Measurements from ENCODE around the gene UFD1. TPM values are rescaled to one million over a fixed set of nuclear protein-coding genes. Genes with fewer than 3 reads are reported as not detected.

UFD1 gene
- total RNA-seq, 2 experiments from 2014 or later, result 88.1 to 90.1 TPM

GRCh38 chr22:19478045-19478900 is 720 bp downstream of the UFD1 start:
- POLR2A ChIA-PET, result interaction anchor here (0.5 to 1.4 kb wide), 3 partner anchors 48 to 581 kb away, joined by 3 to 6 read pairs (median 4); partner anchors contain the start of gene SLC25A1
- CTCF ChIA-PET, result interaction anchor here (1.2 to 2.1 kb wide), 3 partner anchors 20 to 152 kb away, joined by 3 to 8 read pairs (median 4); partner anchors contain the start of gene C22orf39

GRCh38 chr22:19477321-19478044 is 1.5 kb downstream of the UFD1 start:
- ChIA-PET CTCF (interaction anchor here (1.2 to 2.1 kb wide), 4 partner anchors 20 to 299 kb away, joined by 3 to 8 read pairs (median 5); partner anchors contain the start of genes C22orf39 and SLC25A1), POLR2A (interaction anchor here (1.1 to 1.4 kb wide), 2 partner anchors 47 to 299 kb away, joined by 3 to 4 read pairs; partner anchors contain the start of gene SLC25A1)

- POLR2A ChIA-PET, result no interaction called here
- CTCF ChIA-PET, result interaction anchor here (1.2 kb wide), 1 partner anchor 297 kb away, joined by 6 read pairs; the partner anchor contains the start of gene SLC25A1
These were observed 3.0 kb downstream of the UFD1 start for GRCh38 chr22:19476023-19476422.

- POLR2A ChIA-PET, result no interaction called here
- CTCF ChIA-PET, result interaction anchor here (1.1 to 1.3 kb wide), 2 partner anchors 17 to 53 kb away, joined by 3 read pairs; no protein-coding TSS in a partner anchor
These were observed 5.4 kb downstream of the UFD1 start for GRCh38 chr22:19473578-19473977.

GRCh38 chr22:19472233-19472632 is 6.8 kb downstream of the UFD1 start:
- ChIA-PET POLR2A (no interaction called here), CTCF (no interaction called here)

- ChIA-PET CTCF (no interaction called here), POLR2A (no interaction called here)
These were observed 7.4 kb downstream of the UFD1 start for GRCh38 chr22:19471572-19471971.

GRCh38 chr22:19470010-19470409 is 9.0 kb downstream of the UFD1 start:
- ChIA-PET POLR2A (interaction anchor here (0.7 kb wide), 1 partner anchor 354 kb away, joined by 4 read pairs; no protein-coding TSS in a partner anchor), CTCF (no interaction called here)

GRCh38 chr22:19469421-19469820 is 9.6 kb downstream of the UFD1 start:
- CTCF ChIA-PET, result no interaction called here
- POLR2A ChIA-PET, result no interaction called here

GRCh38 chr22:19467912-19468311 is 11.1 kb downstream of the UFD1 start:
- ChIA-PET POLR2A (no interaction called here), CTCF (no interaction called here)

- CTCF ChIA-PET, result no interaction called here
- POLR2A ChIA-PET, result no interaction called here
These were observed 11.9 kb downstream of the UFD1 start for GRCh38 chr22:19466848-19467752.

GRCh38 chr22:19466126-19466716 is 12.8 kb downstream of the UFD1 start:
- POLR2A ChIA-PET, result no interaction called here
- CTCF ChIA-PET, result no interaction called here

GRCh38 chr22:19464975-19465374 is 14.0 kb downstream of the UFD1 start:
- POLR2A ChIA-PET, result no interaction called here
- CTCF ChIA-PET, result no interaction called here

GRCh38 chr22:19464546-19464945 is 14.4 kb downstream of the UFD1 start:
- ChIA-PET CTCF (no interaction called here), POLR2A (no interaction called here)

- ChIA-PET POLR2A (no interaction called here), CTCF (interaction anchor here (1.4 kb wide), 1 partner anchor 10 kb away, joined by 3 read pairs; no protein-coding TSS in a partner anchor)
These were observed 15.2 kb downstream of the UFD1 start for GRCh38 chr22:19463491-19464469.

GRCh38 chr22:19463008-19463407 is 16.0 kb downstream of the UFD1 start:
- POLR2A ChIA-PET, result no interaction called here
- CTCF ChIA-PET, result interaction anchor here (0.6 to 1.4 kb wide), 2 partner anchors 11 to 42 kb away, joined by 3 to 5 read pairs; no protein-coding TSS in a partner anchor

- ChIA-PET CTCF (no interaction called here), POLR2A (no interaction called here)
These were observed 17.5 kb downstream of the UFD1 start for GRCh38 chr22:19461506-19461905.

GRCh38 chr22:19460036-19460435 is 19.0 kb downstream of the UFD1 start:
- CTCF ChIA-PET, result no interaction called here

More at GRCh38 chr22:19460036-19460435, 19.0 kb downstream of the UFD1 start:
- POLR2A ChIA-PET, result interaction anchor here (0.7 kb wide), 2 partner anchors 9 to 278 kb away, joined by 3 read pairs; no protein-coding TSS in a partner anchor
